MCF 10A (cell line): ENCODE results near the gene ARMH3. TPM values are rescaled to one million over a fixed set of nuclear protein-coding genes. Genes with fewer than 3 reads are reported as not detected.

Experiments used
- BruUV-seq: library from RNA; stranded (reverse); fragments of 400-500 nt; replicated peaks from 2 replicates; lab custom pipeline; 2021; lab: Mats Ljungman, UMichigan
- CTCF ChIA-PET: fragments of 300-600 bp; sonication (Branson Sonifier 250); formaldehyde crosslinking; extraction: SDS; loops from one replicate; lab custom pipeline; 2021; ENCODE audit warnings: antibody characterized with exemption, inconsistent platforms; lab: Yijun Ruan, JAX
- POLR2A ChIA-PET: fragments of 300-600, 350-650 bp; sonication (Branson Sonifier 250); formaldehyde crosslinking; extraction: SDS; loops from one replicate; lab custom pipeline; 2020; ENCODE audit warnings: antibody characterized with exemption, inconsistent platforms; lab: Yijun Ruan, JAX
- DNase-seq: peaks from one replicate; pipeline ENCODE4 v3.0.0-alpha.2; 2018; ENCODE audit not compliant: unreplicated experiment
- H3K27ac Mint-ChIP-seq: one replicate; pipeline ENCODE4 v1.8.0; 2022; ENCODE audit warnings: mild to moderate bottlenecking, low read depth, mixed read lengths; ENCODE audit not compliant: unreplicated experiment
- H3K27me3 Mint-ChIP-seq: one replicate; pipeline ENCODE4 v1.8.0; 2022; ENCODE audit warnings: mixed read lengths; ENCODE audit not compliant: insufficient read depth, unreplicated experiment
- H3K36me3 Mint-ChIP-seq: one replicate; pipeline ENCODE4 v1.8.0; 2022; ENCODE audit warnings: mild to moderate bottlenecking, moderate library complexity, mixed read lengths; ENCODE audit not compliant: insufficient read depth, unreplicated experiment
- H3K4me1 Mint-ChIP-seq: one replicate; pipeline ENCODE4 v1.8.0; 2022; ENCODE audit warnings: mixed read lengths; ENCODE audit not compliant: insufficient read depth, unreplicated experiment
- H3K4me3 Mint-ChIP-seq: one replicate; pipeline ENCODE4 v1.8.0; 2022; ENCODE audit warnings: mild to moderate bottlenecking, moderate library complexity, mixed read lengths; ENCODE audit not compliant: unreplicated experiment
- H3K9me3 Mint-ChIP-seq: one replicate; pipeline ENCODE4 v1.8.0; 2022; ENCODE audit warnings: mixed read lengths; ENCODE audit not compliant: unreplicated experiment
- intact Hi-C: fragments of 100-400 bp; cut with micrococcal nuclease; formaldehyde crosslinking; loops from 2 replicates; pipeline ENCODE4 v1.14.1; 2022
- total RNA-seq: library from RNA; stranded (reverse); gene quantifications from 2 replicates; pipeline ENCODE4 v1.2.3, GENCODE V29; 2022
- TF ChIP-seq, protein P1 (sequence below): fragments of 200-600 bp; IDR thresholded peaks from one replicate; pipeline ENCODE4 v1.8.0; 2022; ENCODE audit warnings: antibody characterized with exemption, mild to moderate bottlenecking; ENCODE audit not compliant: unreplicated experiment

Gene ARMH3
- total RNA-seq, 1 experiment from 2014 or later: 17.6 TPM

DNA sequence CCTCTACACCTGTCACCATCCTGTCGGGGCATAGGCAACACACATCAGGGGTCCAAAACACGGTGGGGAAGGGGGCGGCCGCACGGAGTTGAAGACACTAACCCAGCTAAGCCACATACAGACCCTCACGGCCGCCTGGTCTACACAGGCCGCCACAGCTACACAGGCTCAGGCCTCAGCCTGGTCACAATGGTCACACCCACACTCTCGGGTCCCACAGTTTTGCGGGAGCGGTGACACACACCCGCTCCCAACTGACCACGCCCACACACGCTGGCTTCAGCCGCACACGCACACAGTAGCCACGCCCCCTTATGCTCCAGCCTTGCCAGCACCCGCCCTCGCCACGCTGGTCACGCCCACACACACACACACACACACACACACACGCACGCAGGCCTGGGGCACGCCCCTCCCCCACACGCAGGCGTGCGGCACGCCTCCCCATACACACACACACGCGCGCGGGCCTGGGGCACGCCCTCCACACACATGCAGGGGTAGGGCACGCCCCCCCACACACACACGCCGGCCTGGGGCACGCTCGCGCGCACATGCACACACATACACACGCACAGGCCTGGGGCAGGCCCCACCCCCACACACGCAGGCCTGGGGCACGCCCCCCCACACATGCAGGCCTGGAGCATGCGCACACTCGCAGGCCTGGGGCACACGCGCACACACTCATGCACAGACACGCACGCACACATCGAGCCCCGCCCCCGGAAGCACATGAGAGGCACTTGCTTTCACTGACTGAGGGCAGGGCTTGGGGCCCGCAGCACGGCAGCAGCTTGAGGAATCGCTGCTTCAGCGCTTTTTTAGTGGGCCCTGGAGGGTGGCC is 225.4 kb downstream of the ARMH3 start:
- DNase-seq: peak; percentile 87
- CTCF ChIA-PET: interaction anchor here (1.0 kb wide), 1 partner anchor 11 kb away, joined by 4 read pairs; no protein-coding TSS in a partner anchor
- Mint-ChIP-seq H3K4me3 (peak overlapping the region; percentile 80), H3K36me3 (peaks cover 11% of the 10 kb centered on the region), H3K27ac (peak overlapping the region; percentile 75), H3K4me1 (peaks cover 25% of the 10 kb centered on the region), H3K9me3 (no peaks in the 10 kb centered on the region), H3K27me3 (no peaks in the 10 kb centered on the region)
- intact Hi-C loops: no loop called here
- BruUV-seq: no TSS peak
- POLR2A ChIA-PET: interaction anchor here (0.7 to 2.1 kb wide), 2 partner anchors 12 to 14 kb away, joined by 3 to 19 read pairs; partner anchors contain the start of gene OGA
- TF ChIP-seq, protein P1, sequence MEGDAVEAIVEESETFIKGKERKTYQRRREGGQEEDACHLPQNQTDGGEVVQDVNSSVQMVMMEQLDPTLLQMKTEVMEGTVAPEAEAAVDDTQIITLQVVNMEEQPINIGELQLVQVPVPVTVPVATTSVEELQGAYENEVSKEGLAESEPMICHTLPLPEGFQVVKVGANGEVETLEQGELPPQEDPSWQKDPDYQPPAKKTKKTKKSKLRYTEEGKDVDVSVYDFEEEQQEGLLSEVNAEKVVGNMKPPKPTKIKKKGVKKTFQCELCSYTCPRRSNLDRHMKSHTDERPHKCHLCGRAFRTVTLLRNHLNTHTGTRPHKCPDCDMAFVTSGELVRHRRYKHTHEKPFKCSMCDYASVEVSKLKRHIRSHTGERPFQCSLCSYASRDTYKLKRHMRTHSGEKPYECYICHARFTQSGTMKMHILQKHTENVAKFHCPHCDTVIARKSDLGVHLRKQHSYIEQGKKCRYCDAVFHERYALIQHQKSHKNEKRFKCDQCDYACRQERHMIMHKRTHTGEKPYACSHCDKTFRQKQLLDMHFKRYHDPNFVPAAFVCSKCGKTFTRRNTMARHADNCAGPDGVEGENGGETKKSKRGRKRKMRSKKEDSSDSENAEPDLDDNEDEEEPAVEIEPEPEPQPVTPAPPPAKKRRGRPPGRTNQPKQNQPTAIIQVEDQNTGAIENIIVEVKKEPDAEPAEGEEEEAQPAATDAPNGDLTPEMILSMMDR: no peak

DNA sequence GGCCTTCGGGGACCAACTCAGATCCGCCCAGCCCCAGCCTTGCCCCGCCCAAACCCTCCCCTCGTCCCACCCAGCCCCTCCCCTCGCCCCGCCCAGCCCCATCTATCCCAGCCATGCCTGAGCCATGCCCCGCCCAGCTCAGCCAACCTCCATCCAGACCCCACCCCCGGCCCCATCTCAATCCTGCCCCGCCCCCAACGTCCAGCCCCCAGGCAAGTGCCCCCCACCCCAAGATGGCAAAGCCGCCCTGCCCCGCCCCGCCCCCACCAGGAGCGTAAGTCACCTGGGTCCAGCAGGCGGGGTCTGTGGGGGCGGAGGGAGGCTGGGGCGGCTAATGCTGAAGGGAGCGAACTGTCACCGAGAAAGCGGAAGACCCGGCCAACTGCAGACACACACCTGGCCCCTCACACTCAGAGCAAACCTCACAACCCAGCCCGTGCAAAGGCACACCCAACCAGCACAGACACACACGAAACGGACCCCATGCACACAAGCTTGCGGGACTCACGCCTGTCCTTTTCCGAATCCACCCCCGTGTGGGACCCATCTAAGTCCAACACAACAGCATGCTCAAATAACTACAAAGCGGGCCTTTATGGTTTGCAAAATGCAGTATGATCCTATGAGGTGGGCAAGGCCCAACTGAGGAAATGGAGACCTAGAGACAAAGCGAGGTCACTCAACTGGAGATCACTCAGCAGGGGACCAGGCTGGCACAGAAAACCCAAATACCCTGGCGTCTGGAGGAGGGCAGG is 226.2 kb downstream of the ARMH3 start:
- no peaks in the 10 kb centered on the region for H3K9me3 Mint-ChIP-seq
- no peaks in the 10 kb centered on the region for H3K27me3 Mint-ChIP-seq
- peaks cover 21% of the 10 kb centered on the region for H3K4me1 Mint-ChIP-seq
- no TSS peak for BruUV-seq
- H3K36me3 Mint-ChIP-seq: peaks cover 14% of the 10 kb centered on the region
- ChIA-PET CTCF (interaction anchor here (1.0 kb wide), 2 partner anchors 10 to 12 kb away, joined by 4 read pairs; no protein-coding TSS in a partner anchor), POLR2A (interaction anchor here (2.1 kb wide), 1 partner anchor 11 kb away, joined by 19 read pairs; the partner anchor contains the start of gene OGA)
- intact Hi-C loops: no loop called here
- no peak for DNase-seq
- TF ChIP-seq, protein P1: no peak
- peak overlapping the region; percentile 80 for H3K4me3 Mint-ChIP-seq
- peak overlapping the region; percentile 75 for H3K27ac Mint-ChIP-seq

DNA sequence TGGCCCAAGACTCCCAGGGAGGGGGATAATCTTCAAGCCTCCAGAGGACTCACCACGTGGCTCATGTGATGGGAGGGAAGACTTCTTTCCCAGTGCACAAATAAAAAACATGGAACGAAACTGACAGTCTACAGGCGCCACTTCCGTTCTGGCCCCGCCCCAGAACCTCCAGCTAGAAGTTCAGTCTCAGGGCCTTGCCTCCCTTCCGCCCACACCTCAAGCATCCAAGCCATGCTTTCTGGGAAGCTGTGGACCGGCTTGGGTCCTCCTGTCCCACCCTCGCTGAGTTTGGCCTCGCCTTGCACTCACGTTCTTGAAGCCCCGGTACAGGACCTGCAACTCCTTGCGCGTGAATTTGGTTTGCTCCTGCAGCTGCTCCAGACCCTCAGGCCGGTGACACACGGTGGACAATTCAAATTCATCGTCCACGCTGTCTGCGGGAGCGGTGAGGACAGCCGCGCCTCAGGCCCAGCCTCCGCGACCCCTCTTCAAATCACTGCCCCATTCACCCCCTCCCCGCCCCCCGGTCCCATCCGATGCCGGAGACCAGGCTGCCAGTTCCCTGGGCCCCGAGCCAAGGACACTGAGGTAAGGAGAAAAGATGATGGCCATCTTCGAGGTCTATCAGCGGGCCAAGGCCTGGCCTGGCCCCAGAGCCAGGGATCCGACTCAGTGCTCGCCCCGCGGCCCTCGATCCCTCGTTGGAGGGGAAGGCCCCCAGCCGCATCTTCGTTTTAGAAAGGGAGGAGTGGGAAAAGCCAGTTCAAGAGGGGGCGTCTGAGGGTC is 227.0 kb downstream of the ARMH3 start:
- no TSS peak for BruUV-seq
- no peak overlapping the region for H3K4me3 Mint-ChIP-seq
- intact Hi-C loops: no loop called here

More for the DNA sequence above, 227.0 kb downstream of the ARMH3 start:
- Mint-ChIP-seq H3K4me1 (peaks cover 19% of the 10 kb centered on the region), H3K36me3 (peaks cover 21% of the 10 kb centered on the region), H3K27me3 (no peaks in the 10 kb centered on the region), H3K9me3 (no peaks in the 10 kb centered on the region), H3K27ac (no peak overlapping the region)
- no peak for DNase-seq
- TF ChIP-seq, protein P1: no peak
- CTCF ChIA-PET: interaction anchor here (0.6 to 1.3 kb wide), 3 partner anchors 9 to 129 kb away, joined by 3 to 4 read pairs (median 3); no protein-coding TSS in a partner anchor
- POLR2A ChIA-PET: interaction anchor here (1.2 to 3.0 kb wide), 2 partner anchors 10 to 12 kb away, joined by 4 to 19 read pairs; partner anchors contain the start of gene OGA
